Esophagus muscularis mucosa (tissue), 4 donors: ENCODE results near the gene CNNM3. TPM values are rescaled to one million over a fixed set of nuclear protein-coding genes. Genes with fewer than 3 reads are reported as not detected.

Experiments used
- DNase-seq: peaks from one replicate; pipeline ENCODE4 v3.0.0-alpha.2; 2017; ENCODE audit errors: extremely low spot score
- H3K27ac ChIP-seq, 4 donors: fragments of 200-600 bp; sonication (generic); replicated peaks in 1 of 4; 1 replicate in 3 of 4; 2 replicates in 1 of 4; pipeline ENCODE4 v1.5.1; 2016 to 2019; ENCODE audit warnings: mild to moderate bottlenecking in 1 of 4
- H3K27me3 ChIP-seq, 4 donors: fragments of 200-600 bp; sonication (generic); one replicate each; pipeline versions ENCODE4 v1.5.1 to v1.6.0; 2016 to 2019
- H3K36me3 ChIP-seq, 4 donors: fragments of 200-600 bp; sonication (generic); one replicate each; pipeline ENCODE4 v1.5.1; 2016 to 2019
- H3K4me1 ChIP-seq, 4 donors: fragments of 200-600 bp; sonication (generic); one replicate each; pipeline ENCODE4 v1.5.1; 2016 to 2019
- H3K4me3 ChIP-seq, 4 donors: fragments of 200-600 bp; sonication (generic); 1 replicate in 2 of 4; 2 replicates in 2 of 4; pipeline ENCODE4 v1.5.1; 2016 to 2019; ENCODE audit warnings: mild to moderate bottlenecking in 4 of 4, moderate library complexity in 1 of 4
- H3K9me3 ChIP-seq, 4 donors: fragments of 200-600 bp; sonication (generic); 1 replicate in 3 of 4; 2 replicates in 1 of 4; pipeline ENCODE4 v1.5.1; 2016 to 2019
- CTCF ChIP-seq, 3 experiments: fragments of 200-600 bp in 2 of 3; fragments of 450-650 bp in 1 of 3; sonication (generic) in 2 of 3; IDR thresholded peaks; one replicate each; pipeline ENCODE4 v1.5.1; 2017 to 2019; ENCODE audit warnings: antibody characterized with exemption in 3 of 3, mild to moderate bottlenecking in 2 of 3, moderate library complexity in 1 of 3
- EP300 ChIP-seq: sonication (generic); formaldehyde crosslinking; IDR thresholded peaks from one replicate; pipeline ENCODE4 v1.6.1; 2017; ENCODE audit warnings: antibody characterized with exemption
- POLR2A ChIP-seq: fragments of 450-650 bp; IDR thresholded peaks from one replicate; pipeline ENCODE4 v1.6.1; 2017; ENCODE audit warnings: antibody characterized with exemption, moderate library complexity, mild to moderate bottlenecking, low read depth
- POLR2AphosphoS5 ChIP-seq, 2 donors: sonication (generic); formaldehyde crosslinking; IDR thresholded peaks; one replicate each; pipeline ENCODE4 v1.6.1; 2017; ENCODE audit warnings: antibody characterized with exemption in 2 of 2
- WGBS: methylation state at CpG from one replicate; pipeline ENCODE4 v1.1.5; 2018; 5-methylcytosine and 5-hydroxymethylcytosine counted together
- intact Hi-C: fragments of 100-400 bp; cut with DNase I; formaldehyde crosslinking; loops from one replicate; pipeline ENCODE4 v1.15.1; 2023
- total RNA-seq, 4 donors: library from RNA; depleted of rRNA; stranded (reverse); fragments of >200 nt; gene quantifications; one replicate each; pipeline versions ENCODE4 v1.1.0 to v1.2.1, GENCODE V29; 2016

CNNM3 gene
- total RNA-seq, 4 donors from 2014 or later, result 11.8 to 30.3 (median 22.1) TPM

- peak overlapping the region; percentile 65 to 82 (median 70) for H3K4me3 ChIP-seq
- H3K9me3 ChIP-seq, result no peaks in the 10 kb centered on the region
- no peak for DNase-seq
- TF ChIP-seq EP300, result no peak
- H3K27ac ChIP-seq, result peak overlapping the region; percentile 84 to 100 (median 85)
- no peaks in the 10 kb centered on the region for H3K27me3 ChIP-seq
- H3K36me3 ChIP-seq, result peaks cover 28 to 46% (median 45%) of the 10 kb centered on the region in 4 donors
- 11% methylated on average over 23 of the region's 27 CpGs for WGBS
- intact Hi-C loops, result loop anchor here (2.0 kb wide), 1 partner anchor 40 kb away; the partner anchor contains the start of gene CNNM3
- H3K4me1 ChIP-seq, result peaks cover 35 to 66% (median 63%) of the 10 kb centered on the region in 4 donors
These were observed 41.0 kb downstream of the CNNM3 start for GRCh38 chr2:96856776-96857666.

GRCh38 chr2:96857667-96858372, 41.8 kb downstream of the CNNM3 start, which contains the start of gene ANKRD39:
Gene ANKRD39, minus strand, starts transcription at chr2:96858016. Its CDS starts 29 bp downstream, at chr2:96857987.
- H3K27me3 ChIP-seq, result no peaks in the 10 kb centered on the region
- H3K36me3 ChIP-seq, result peaks cover 31 to 48% (median 46%) of the 10 kb centered on the region in 4 donors
- intact Hi-C loops, result loop anchor here (2.0 kb wide), 2 partner anchors 41 to 95 kb away; partner anchors contain the start of gene CNNM3
- H3K4me3 ChIP-seq, result peak within 1 kb of the TSS; percentile 65 to 82 (median 70)
- peak within 1 kb of the TSS; percentile 84 to 100 (median 85) for H3K27ac ChIP-seq
- peak; percentile 84 to 86 for TF ChIP-seq POLR2AphosphoS5 (IDR thresholded peaks at IDR 0.05)
- TF ChIP-seq POLR2A, result peak; percentile 52
- peak; percentile 89 to 98 (median 91) for TF ChIP-seq CTCF (IDR thresholded peaks at IDR 0.05)
- TF ChIP-seq EP300, result no peak
- H3K4me1 ChIP-seq, result peaks cover 35 to 73% (median 67%) of the 10 kb centered on the region in 4 donors
- no peaks in the 10 kb centered on the region for H3K9me3 ChIP-seq
- WGBS, result under 1% methylated on average over 33 of the region's 81 CpGs
- DNase-seq, result peak; percentile 99

- intact Hi-C loops, result loop anchor here (2.0 kb wide), 1 partner anchor 94 kb away; no protein-coding TSS in a partner anchor
These were observed 43.1 kb downstream of the CNNM3 start for GRCh38 chr2:96859099-96859649.

GRCh38 chr2:96859681-96860064, 43.6 kb downstream of the CNNM3 start:
- intact Hi-C loops, result loop anchor here (2.0 kb wide), 1 partner anchor 93 kb away; no protein-coding TSS in a partner anchor
- no peaks in the 10 kb centered on the region for H3K27me3 ChIP-seq
- H3K9me3 ChIP-seq, result no peaks in the 10 kb centered on the region
- no peak overlapping the region for H3K4me3 ChIP-seq
- peak overlapping the region; percentile 83 to 100 (median 85) for H3K27ac ChIP-seq
- no peak for TF ChIP-seq POLR2AphosphoS5 (IDR thresholded peaks at IDR 0.05)
- TF ChIP-seq CTCF (IDR thresholded peaks at IDR 0.05), result no peak
- no peak for TF ChIP-seq POLR2A
- TF ChIP-seq EP300, result no peak
- DNase-seq, result no peak
- peaks cover 38 to 49% (median 48%) of the 10 kb centered on the region in 4 donors for H3K36me3 ChIP-seq
- 31% methylated on average over 3 of the region's 4 CpGs for WGBS
- peaks cover 39 to 91% (median 85%) of the 10 kb centered on the region in 4 donors for H3K4me1 ChIP-seq

More at GRCh38 chr2:96859099-96859649, 43.1 kb downstream of the CNNM3 start:
- Histone ChIP-seq H3K4me1 (peaks cover 35 to 86% (median 81%) of the 10 kb centered on the region in 4 donors), H3K27ac (peak overlapping the region; percentile 83 to 100 (median 85)), H3K27me3 (no peaks in the 10 kb centered on the region), H3K9me3 (no peaks in the 10 kb centered on the region), H3K36me3 (peaks cover 33 to 48% (median 46%) of the 10 kb centered on the region in 4 donors), H3K4me3 (peak overlapping the region; percentile 65 to 82 (median 70))
- no peak for DNase-seq
- WGBS, result 46% methylated on average over 9 of the region's 11 CpGs
- peak in 1 of 2 donors; percentile 5 for TF ChIP-seq POLR2AphosphoS5 (IDR thresholded peaks at IDR 0.05)
- TF ChIP-seq EP300, result no peak
